ENCODE measurements around the gene COX8C. TPM values are rescaled to one million over a fixed set of nuclear protein-coding genes. Genes with fewer than 3 reads are reported as not detected.
A peak's percentile ranks its signal among the peaks of the same experiment; 100 is the strongest.

COX8C gene, protein sequence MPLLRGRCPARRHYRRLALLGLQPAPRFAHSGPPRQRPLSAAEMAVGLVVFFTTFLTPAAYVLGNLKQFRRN
- not detected for total RNA-seq
- under 1 TPM in 1 of 4 donors, not detected in 3; 0.47 TPM for polyA plus RNA-seq

DNA sequence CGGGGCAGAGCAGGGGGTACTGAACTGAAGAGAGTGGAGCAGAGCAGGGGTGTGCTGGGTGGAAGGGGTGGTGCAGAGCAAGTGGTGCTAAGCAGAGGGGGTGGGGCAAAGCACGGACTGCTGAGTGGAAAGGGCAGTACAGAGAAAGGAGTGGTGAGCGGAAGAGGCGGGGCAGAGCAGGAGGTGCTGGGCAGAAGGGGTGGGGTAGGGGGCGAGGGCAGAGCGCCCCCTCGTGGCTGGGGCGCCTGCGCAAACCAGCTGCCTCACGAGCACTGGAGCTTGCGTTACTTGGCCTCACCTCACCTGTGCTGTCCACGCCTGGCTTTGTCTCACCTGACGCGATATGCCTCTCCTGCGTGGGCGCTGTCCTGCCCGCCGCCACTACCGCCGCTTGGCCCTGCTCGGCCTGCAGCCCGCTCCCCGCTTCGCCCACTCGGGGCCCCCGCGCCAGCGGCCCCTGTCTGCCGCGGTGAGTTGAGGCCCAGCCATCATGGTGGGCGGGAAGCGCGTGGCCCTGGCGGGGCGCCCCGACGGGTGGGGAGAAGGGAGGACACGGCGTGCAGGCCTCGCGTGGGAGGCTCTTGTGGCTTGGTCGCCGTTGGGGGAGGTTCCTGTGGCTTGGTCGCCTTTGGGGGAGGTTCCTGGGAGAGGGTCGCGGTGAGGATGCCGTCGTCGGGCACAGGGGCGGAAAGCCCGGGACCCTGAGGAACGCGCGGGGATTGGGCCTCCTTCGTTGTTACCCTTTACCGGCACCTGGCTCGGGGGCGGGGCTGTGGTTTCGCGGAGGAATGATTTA, at the start of gene COX8C:
TSS of gene COX8C (plus strand) at position 257 of the 796 bp plus-strand sequence. CDS start at position 344, 87 bp downstream.
- Histone ChIP-seq H3K36me3 (ENCODE audit: control insufficient read depth, insufficient read depth, low read length) (no peaks in the 10 kb centered on the region), H3K27ac (ENCODE audit: insufficient read depth, low read length, poor library complexity, severe bottlenecking) (no peak within 1 kb of the TSS), H3K4me1 (ENCODE audit: control insufficient read depth, insufficient read depth, low read length, poor library complexity, severe bottlenecking) (no peaks in the 10 kb centered on the region), H3K27me3 (ENCODE audit: control insufficient read depth, insufficient read depth, low read length) (peaks cover 9% of the 10 kb centered on the region), H3K4me3 (ENCODE audit: low read depth, low read length) (no peak within 1 kb of the TSS), H3K9me3 (ENCODE audit: control insufficient read depth in 2 of 2, low read length in 2 of 2) (no peaks in the 10 kb centered on the region)
- no peaks in the 10 kb centered on the region for H3K4me1 Mint-ChIP-seq
- ATAC-seq (ENCODE audit: low read depth in 2 of 2) (no peak), DNase-seq (no peak)
- no peaks in the 10 kb centered on the region for H3K36me3 Mint-ChIP-seq
- H3K27ac Mint-ChIP-seq: no peak within 1 kb of the TSS
- H3K27me3 Mint-ChIP-seq: peaks cover 25% of the 10 kb centered on the region
- H3K9me3 Mint-ChIP-seq: peaks cover 0 to 6% (median 0%) of the 10 kb centered on the region in 7 donors
- H3K4me3 Mint-ChIP-seq: no peak within 1 kb of the TSS

- no peak overlapping the region for H3K27ac ChIP-seq (ENCODE audit: insufficient read depth, low read length, poor library complexity, severe bottlenecking)
- no peak overlapping the region for H3K4me3 ChIP-seq (ENCODE audit: low read depth, low read length)
- H3K36me3 ChIP-seq (ENCODE audit: control insufficient read depth, insufficient read depth, low read length): peaks cover under 1% of the 10 kb centered on the region
- H3K27ac Mint-ChIP-seq: peak overlapping the region in 1 of 3 donors; percentile 58
- H3K36me3 Mint-ChIP-seq: peaks cover 3% of the 10 kb centered on the region
- ATAC-seq (ENCODE audit: low read depth in 2 of 2) (no peak), DNase-seq (no peak)
- H3K4me1 ChIP-seq (ENCODE audit: control insufficient read depth, insufficient read depth, low read length, poor library complexity, severe bottlenecking): no peaks in the 10 kb centered on the region
- peaks cover 24 to 50% (median 33%) of the 10 kb centered on the region in 4 donors for H3K4me1 Mint-ChIP-seq
- no peaks in the 10 kb centered on the region for H3K9me3 ChIP-seq (ENCODE audit: control insufficient read depth in 2 of 2, low read length in 2 of 2)
- no peak overlapping the region for H3K4me3 Mint-ChIP-seq
- no peaks in the 10 kb centered on the region for H3K27me3 ChIP-seq (ENCODE audit: control insufficient read depth, insufficient read depth, low read length)
- no peaks in the 10 kb centered on the region for H3K27me3 Mint-ChIP-seq
- no peaks in the 10 kb centered on the region for H3K9me3 Mint-ChIP-seq
Measured at GRCh38 chr14:93299416-93299815, 47.6 kb upstream of the COX8C start.

DNA sequence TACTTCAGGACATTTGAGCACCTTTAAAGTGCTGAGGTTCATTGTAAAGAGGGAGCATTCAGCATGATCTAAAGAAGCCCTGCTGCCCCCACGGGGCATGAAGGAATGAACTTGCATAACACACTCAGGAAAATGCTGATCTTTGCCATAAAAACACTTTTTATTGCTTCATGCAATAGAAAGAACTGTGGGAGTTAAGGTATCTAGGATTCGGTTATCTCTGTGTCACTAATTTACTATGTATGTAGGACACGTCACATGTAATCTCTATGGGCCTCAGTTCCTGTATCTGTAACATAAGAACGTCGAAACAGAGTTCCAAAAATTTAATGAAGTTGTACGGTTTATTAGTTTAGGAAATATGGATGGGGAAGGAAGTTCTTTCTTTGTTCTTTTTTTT, 47.1 kb upstream of the COX8C start:
- Mint-ChIP-seq H3K4me3 (no peak overlapping the region), H3K27ac (no peak overlapping the region), H3K36me3 (peaks cover 3% of the 10 kb centered on the region), H3K9me3 (no peaks in the 10 kb centered on the region), H3K4me1 (peaks cover 26 to 55% (median 36%) of the 10 kb centered on the region in 4 donors), H3K27me3 (no peaks in the 10 kb centered on the region)
- Histone ChIP-seq H3K27me3 (ENCODE audit: control insufficient read depth, insufficient read depth, low read length) (no peaks in the 10 kb centered on the region), H3K9me3 (ENCODE audit: control insufficient read depth in 2 of 2, low read length in 2 of 2) (no peaks in the 10 kb centered on the region), H3K27ac (ENCODE audit: insufficient read depth, low read length, poor library complexity, severe bottlenecking) (no peak overlapping the region), H3K36me3 (ENCODE audit: control insufficient read depth, insufficient read depth, low read length) (no peaks in the 10 kb centered on the region), H3K4me1 (ENCODE audit: control insufficient read depth, insufficient read depth, low read length, poor library complexity, severe bottlenecking) (no peaks in the 10 kb centered on the region), H3K4me3 (ENCODE audit: low read depth, low read length) (no peak overlapping the region)
- DNase-seq: no peak
- no peak for ATAC-seq (ENCODE audit: low read depth in 2 of 2)

DNA sequence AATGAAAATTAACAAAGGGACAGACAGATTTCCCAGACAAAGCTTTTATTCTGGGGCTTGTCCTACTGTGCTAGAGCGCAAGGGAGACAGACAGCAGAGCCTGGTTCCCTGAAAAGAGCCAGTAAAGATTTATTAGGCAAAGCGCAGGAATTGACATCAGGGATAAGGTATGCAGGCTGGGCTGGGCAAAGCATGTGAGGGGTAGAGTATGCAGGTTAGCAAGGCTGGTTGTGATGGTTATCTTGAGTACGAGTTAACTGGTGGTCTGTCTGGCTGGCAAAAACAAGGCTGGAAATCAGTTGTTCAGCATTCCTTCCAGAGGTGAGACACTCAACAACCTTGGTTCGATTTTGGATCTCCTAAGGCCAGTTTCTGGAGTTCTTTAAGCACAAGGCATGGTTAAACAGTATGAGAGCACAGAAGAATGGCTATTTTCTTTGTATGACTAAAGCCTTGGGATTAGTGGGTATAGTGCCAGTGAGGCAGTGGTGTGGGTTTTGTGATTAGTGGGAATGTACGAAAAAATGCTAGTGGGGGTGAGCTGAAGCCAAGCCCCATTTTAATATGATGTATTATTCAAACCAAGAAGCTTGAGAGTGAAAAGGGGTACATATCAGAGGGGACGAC, 45.0 kb upstream of the COX8C start:
- Mint-ChIP-seq H3K27me3 (no peaks in the 10 kb centered on the region), H3K4me3 (no peak overlapping the region), H3K4me1 (peaks cover 28 to 55% (median 32%) of the 10 kb centered on the region in 4 donors), H3K36me3 (peaks cover 3% of the 10 kb centered on the region), H3K9me3 (no peaks in the 10 kb centered on the region), H3K27ac (no peak overlapping the region)
- no peak overlapping the region for H3K4me3 ChIP-seq (ENCODE audit: low read depth, low read length)
- no peaks in the 10 kb centered on the region for H3K9me3 ChIP-seq (ENCODE audit: control insufficient read depth in 2 of 2, low read length in 2 of 2)
- no peaks in the 10 kb centered on the region for H3K27me3 ChIP-seq (ENCODE audit: control insufficient read depth, insufficient read depth, low read length)
- no peak for ATAC-seq (ENCODE audit: low read depth in 2 of 2)
- no peak overlapping the region for H3K27ac ChIP-seq (ENCODE audit: insufficient read depth, low read length, poor library complexity, severe bottlenecking)
- DNase-seq: no peak
- no peaks in the 10 kb centered on the region for H3K36me3 ChIP-seq (ENCODE audit: control insufficient read depth, insufficient read depth, low read length)
- no peaks in the 10 kb centered on the region for H3K4me1 ChIP-seq (ENCODE audit: control insufficient read depth, insufficient read depth, low read length, poor library complexity, severe bottlenecking)

GRCh38 chr14:93302688-93303581, 44.0 kb upstream of the COX8C start:
- no peak for ATAC-seq (ENCODE audit: low read depth in 2 of 2)
- no peaks in the 10 kb centered on the region for H3K9me3 ChIP-seq (ENCODE audit: control insufficient read depth in 2 of 2, low read length in 2 of 2)
- Mint-ChIP-seq H3K9me3 (no peaks in the 10 kb centered on the region), H3K27ac (no peak overlapping the region), H3K36me3 (peaks cover 3% of the 10 kb centered on the region), H3K27me3 (no peaks in the 10 kb centered on the region), H3K4me1 (peaks cover 34 to 55% (median 35%) of the 10 kb centered on the region in 4 donors), H3K4me3 (no peak overlapping the region)
- no peaks in the 10 kb centered on the region for H3K4me1 ChIP-seq (ENCODE audit: control insufficient read depth, insufficient read depth, low read length, poor library complexity, severe bottlenecking)
- H3K4me3 ChIP-seq (ENCODE audit: low read depth, low read length): no peak overlapping the region
- H3K27ac ChIP-seq (ENCODE audit: insufficient read depth, low read length, poor library complexity, severe bottlenecking): no peak overlapping the region
- H3K27me3 ChIP-seq (ENCODE audit: control insufficient read depth, insufficient read depth, low read length): no peaks in the 10 kb centered on the region
- H3K36me3 ChIP-seq (ENCODE audit: control insufficient read depth, insufficient read depth, low read length): no peaks in the 10 kb centered on the region
- no peak for DNase-seq

DNA sequence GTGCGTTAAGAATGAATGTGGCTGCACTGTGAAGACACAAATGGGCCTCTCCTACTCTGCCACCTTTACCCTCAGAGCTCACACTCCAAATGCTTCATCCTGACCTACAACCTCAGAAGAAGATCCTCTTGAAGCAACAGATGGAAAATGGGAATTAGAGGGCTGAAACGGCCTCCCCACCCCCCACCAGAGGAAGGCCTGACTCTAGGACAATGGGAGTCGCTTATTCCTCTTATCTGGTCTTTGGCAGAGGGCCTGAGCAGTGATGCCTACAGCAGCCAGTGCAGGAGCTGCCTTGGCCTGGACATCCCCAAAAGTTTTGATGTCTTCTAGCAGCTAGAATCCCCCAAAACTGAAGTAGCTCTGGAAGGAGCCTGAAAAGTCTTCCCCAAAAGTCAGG, 43.3 kb upstream of the COX8C start:
- Mint-ChIP-seq H3K27ac (no peak overlapping the region), H3K27me3 (no peaks in the 10 kb centered on the region), H3K36me3 (peaks cover 3% of the 10 kb centered on the region), H3K9me3 (no peaks in the 10 kb centered on the region), H3K4me3 (no peak overlapping the region), H3K4me1 (peaks cover 27 to 55% (median 33%) of the 10 kb centered on the region in 4 donors)
- no peak overlapping the region for H3K4me3 ChIP-seq (ENCODE audit: low read depth, low read length)
- no peak for ATAC-seq (ENCODE audit: low read depth in 2 of 2)
- H3K4me1 ChIP-seq (ENCODE audit: control insufficient read depth, insufficient read depth, low read length, poor library complexity, severe bottlenecking): no peaks in the 10 kb centered on the region
- no peak for DNase-seq
- H3K9me3 ChIP-seq (ENCODE audit: control insufficient read depth in 2 of 2, low read length in 2 of 2): no peaks in the 10 kb centered on the region
- no peaks in the 10 kb centered on the region for H3K27me3 ChIP-seq (ENCODE audit: control insufficient read depth, insufficient read depth, low read length)
- no peak overlapping the region for H3K27ac ChIP-seq (ENCODE audit: insufficient read depth, low read length, poor library complexity, severe bottlenecking)
- no peaks in the 10 kb centered on the region for H3K36me3 ChIP-seq (ENCODE audit: control insufficient read depth, insufficient read depth, low read length)

GRCh38 chr14:93304771-93305170, 42.2 kb upstream of the COX8C start:
- Mint-ChIP-seq H3K4me3 (no peak overlapping the region), H3K27ac (no peak overlapping the region), H3K9me3 (no peaks in the 10 kb centered on the region), H3K27me3 (no peaks in the 10 kb centered on the region), H3K36me3 (peaks cover 10% of the 10 kb centered on the region), H3K4me1 (peaks cover 20 to 55% (median 32%) of the 10 kb centered on the region in 4 donors)
- no peaks in the 10 kb centered on the region for H3K9me3 ChIP-seq (ENCODE audit: control insufficient read depth in 2 of 2, low read length in 2 of 2)
- H3K4me3 ChIP-seq (ENCODE audit: low read depth, low read length): no peak overlapping the region
- ATAC-seq (ENCODE audit: low read depth in 2 of 2): no peak
- H3K27me3 ChIP-seq (ENCODE audit: control insufficient read depth, insufficient read depth, low read length): no peaks in the 10 kb centered on the region
- no peaks in the 10 kb centered on the region for H3K36me3 ChIP-seq (ENCODE audit: control insufficient read depth, insufficient read depth, low read length)
- DNase-seq: no peak
- no peak overlapping the region for H3K27ac ChIP-seq (ENCODE audit: insufficient read depth, low read length, poor library complexity, severe bottlenecking)
- no peaks in the 10 kb centered on the region for H3K4me1 ChIP-seq (ENCODE audit: control insufficient read depth, insufficient read depth, low read length, poor library complexity, severe bottlenecking)

Data from CD4-positive, CD25-positive, alpha-beta regulatory T cell (primary cell).